ENCODE results near the gene PTPRE. TPM values are rescaled to one million over a fixed set of nuclear protein-coding genes. Genes with fewer than 3 reads are reported as not detected.

Gene PTPRE
- total and polyA plus RNA-seq, 2 donors from 2014 or later = 1.1 to 25.7 TPM

GRCh38 chr10:127892743-127893142, 14.2 kb upstream of the PTPRE start, which contains the start of gene CLRN3:
TSS of gene CLRN3 (minus strand) at chr10:127892941. CDS start at chr10:127892784, 157 bp downstream.
- no peaks in the 10 kb centered on the region for H3K27me3 ChIP-seq (ENCODE audit: control insufficient read depth, insufficient read depth, low read length)
- peak within 1 kb of the TSS in 2 of 3 donors; percentile 11 to 41 for H3K9ac ChIP-seq (ENCODE audit: low read length in 3 of 3)
- H3K27ac ChIP-seq (ENCODE audit: low read depth in 2 of 2, low read length in 2 of 2) = peak within 1 kb of the TSS; percentile 14 to 78
- peak within 1 kb of the TSS; percentile 58 to 74 (median 69) for H3K4me3 ChIP-seq (ENCODE audit: low read length in 3 of 3)
- H3K4me1 ChIP-seq (ENCODE audit: control insufficient read depth in 2 of 3, insufficient read depth in 2 of 3, low read depth in 1 of 3, low read length in 3 of 3) = peaks cover 0 to 3% (median 0%) of the 10 kb centered on the region in 3 donors
- TF ChIP-seq, protein P1, sequence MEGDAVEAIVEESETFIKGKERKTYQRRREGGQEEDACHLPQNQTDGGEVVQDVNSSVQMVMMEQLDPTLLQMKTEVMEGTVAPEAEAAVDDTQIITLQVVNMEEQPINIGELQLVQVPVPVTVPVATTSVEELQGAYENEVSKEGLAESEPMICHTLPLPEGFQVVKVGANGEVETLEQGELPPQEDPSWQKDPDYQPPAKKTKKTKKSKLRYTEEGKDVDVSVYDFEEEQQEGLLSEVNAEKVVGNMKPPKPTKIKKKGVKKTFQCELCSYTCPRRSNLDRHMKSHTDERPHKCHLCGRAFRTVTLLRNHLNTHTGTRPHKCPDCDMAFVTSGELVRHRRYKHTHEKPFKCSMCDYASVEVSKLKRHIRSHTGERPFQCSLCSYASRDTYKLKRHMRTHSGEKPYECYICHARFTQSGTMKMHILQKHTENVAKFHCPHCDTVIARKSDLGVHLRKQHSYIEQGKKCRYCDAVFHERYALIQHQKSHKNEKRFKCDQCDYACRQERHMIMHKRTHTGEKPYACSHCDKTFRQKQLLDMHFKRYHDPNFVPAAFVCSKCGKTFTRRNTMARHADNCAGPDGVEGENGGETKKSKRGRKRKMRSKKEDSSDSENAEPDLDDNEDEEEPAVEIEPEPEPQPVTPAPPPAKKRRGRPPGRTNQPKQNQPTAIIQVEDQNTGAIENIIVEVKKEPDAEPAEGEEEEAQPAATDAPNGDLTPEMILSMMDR (IDR thresholded peaks at IDR 0.05; ENCODE audit: borderline replicate concordance, extremely low read depth, insufficient read depth) = no peak
- peak; percentile 8 for FAIRE-seq
- H3K9me3 ChIP-seq (ENCODE audit: control insufficient read depth in 2 of 3, insufficient read depth in 1 of 3, low read length in 3 of 3) = peaks cover 0 to 1% (median 0%) of the 10 kb centered on the region in 3 donors
- intact Hi-C loops (cut with DNase I) = no loop called here
- peak in 1 of 5 donors; percentile 49 for DNase-seq
- no peaks in the 10 kb centered on the region for H3K36me3 ChIP-seq (ENCODE audit: control insufficient read depth in 2 of 3, insufficient read depth in 3 of 3, low read length in 3 of 3)

DNA sequence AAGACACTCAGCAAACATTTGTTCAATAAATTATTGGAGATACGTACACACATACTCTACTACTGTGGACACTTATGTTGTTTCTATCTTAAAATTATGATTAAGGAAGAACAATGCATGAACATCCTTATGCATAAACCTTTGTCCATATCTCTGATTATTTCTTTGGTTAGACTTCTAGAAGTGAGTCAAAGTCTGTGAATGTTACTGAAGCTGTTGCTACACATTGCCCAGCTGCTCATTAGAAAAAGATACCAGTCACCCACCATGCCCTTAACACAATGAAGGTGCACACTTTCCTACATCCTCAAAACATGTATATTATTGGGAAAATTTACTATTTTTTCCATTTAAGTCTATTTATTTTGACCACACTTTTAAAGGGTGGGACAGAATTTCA, 12.8 kb upstream of the PTPRE start:
- Histone ChIP-seq H3K4me3 (ENCODE audit: low read length in 3 of 3) (no peak overlapping the region), H3K36me3 (ENCODE audit: control insufficient read depth in 2 of 3, insufficient read depth in 3 of 3, low read length in 3 of 3) (no peaks in the 10 kb centered on the region), H3K27ac (ENCODE audit: low read depth in 2 of 2, low read length in 2 of 2) (no peak overlapping the region), H3K4me1 (ENCODE audit: control insufficient read depth in 2 of 3, insufficient read depth in 2 of 3, low read depth in 1 of 3, low read length in 3 of 3) (no peaks in the 10 kb centered on the region), H3K27me3 (ENCODE audit: control insufficient read depth, insufficient read depth, low read length) (no peaks in the 10 kb centered on the region), H3K9me3 (ENCODE audit: control insufficient read depth in 2 of 3, insufficient read depth in 1 of 3, low read length in 3 of 3) (peaks cover 0 to 1% (median 0%) of the 10 kb centered on the region in 3 donors), H3K9ac (ENCODE audit: low read length in 3 of 3) (no peak overlapping the region)
- FAIRE-seq = no peak
- intact Hi-C loops (cut with DNase I) = no loop called here
- TF ChIP-seq, protein P1 (IDR thresholded peaks at IDR 0.05; ENCODE audit: borderline replicate concordance, extremely low read depth, insufficient read depth) = no peak
- DNase-seq = no peak

GRCh38 chr10:127896590-127896989, 10.3 kb upstream of the PTPRE start:
- intact Hi-C loops (cut with DNase I) = no loop called here
- H3K4me3 ChIP-seq (ENCODE audit: low read length in 3 of 3) = no peak overlapping the region
- TF ChIP-seq, protein P1 (IDR thresholded peaks at IDR 0.05; ENCODE audit: borderline replicate concordance, extremely low read depth, insufficient read depth) = no peak
- FAIRE-seq (peak; percentile 90), DNase-seq (no peak)
- peaks cover 0 to 1% (median 0%) of the 10 kb centered on the region in 3 donors for H3K9me3 ChIP-seq (ENCODE audit: control insufficient read depth in 2 of 3, insufficient read depth in 1 of 3, low read length in 3 of 3)
- H3K27me3 ChIP-seq (ENCODE audit: control insufficient read depth, insufficient read depth, low read length) = no peaks in the 10 kb centered on the region
- no peak overlapping the region for H3K27ac ChIP-seq (ENCODE audit: low read depth in 2 of 2, low read length in 2 of 2)
- no peak overlapping the region for H3K9ac ChIP-seq (ENCODE audit: low read length in 3 of 3)
- H3K36me3 ChIP-seq (ENCODE audit: control insufficient read depth in 2 of 3, insufficient read depth in 3 of 3, low read length in 3 of 3) = no peaks in the 10 kb centered on the region
- H3K4me1 ChIP-seq (ENCODE audit: control insufficient read depth in 2 of 3, insufficient read depth in 2 of 3, low read depth in 1 of 3, low read length in 3 of 3) = no peaks in the 10 kb centered on the region

- TF ChIP-seq, protein P1 (IDR thresholded peaks at IDR 0.05; ENCODE audit: borderline replicate concordance, extremely low read depth, insufficient read depth) = no peak
- intact Hi-C loops (cut with DNase I) = no loop called here
- no peaks in the 10 kb centered on the region for H3K36me3 ChIP-seq (ENCODE audit: control insufficient read depth in 2 of 3, insufficient read depth in 3 of 3, low read length in 3 of 3)
- H3K27ac ChIP-seq (ENCODE audit: low read depth in 2 of 2, low read length in 2 of 2) = no peak overlapping the region
- DNase-seq (no peak), FAIRE-seq (no peak)
- H3K4me1 ChIP-seq (ENCODE audit: control insufficient read depth in 2 of 3, insufficient read depth in 2 of 3, low read depth in 1 of 3, low read length in 3 of 3) = no peaks in the 10 kb centered on the region
- peaks cover 0 to 1% (median 0%) of the 10 kb centered on the region in 3 donors for H3K9me3 ChIP-seq (ENCODE audit: control insufficient read depth in 2 of 3, insufficient read depth in 1 of 3, low read length in 3 of 3)
- H3K9ac ChIP-seq (ENCODE audit: low read length in 3 of 3) = no peak overlapping the region
- no peak overlapping the region for H3K4me3 ChIP-seq (ENCODE audit: low read length in 3 of 3)
- H3K27me3 ChIP-seq (ENCODE audit: control insufficient read depth, insufficient read depth, low read length) = no peaks in the 10 kb centered on the region
These were observed 9.7 kb upstream of the PTPRE start for GRCh38 chr10:127897177-127897576.
